HG02884 (cell line): ENCODE data around the gene CDK5RAP2.
"Not testable (repeated sequence)": the region's sequence is repeated elsewhere in the genome, so short reads cannot be mapped to it uniquely, and the experiment has no call there.

Experiments used
- ATAC-seq: cut with Tn5 transposase; IDR thresholded peaks from one replicate; pipeline ENCODE4 v1.9.1; 2021; ENCODE audit warnings: mild to moderate bottlenecking, moderate library complexity; ENCODE audit not compliant: unreplicated experiment

CDK5RAP2 gene

GRCh38 chr9:120592210-120592609 is 12.2 kb upstream of the CDK5RAP2 start:
- no peak for ATAC-seq

- ATAC-seq: no peak
These were observed 7.4 kb upstream of the CDK5RAP2 start for GRCh38 chr9:120587328-120587727.

- no peak for ATAC-seq
These were observed 4.0 kb upstream of the CDK5RAP2 start for GRCh38 chr9:120583958-120584369.

DNA sequence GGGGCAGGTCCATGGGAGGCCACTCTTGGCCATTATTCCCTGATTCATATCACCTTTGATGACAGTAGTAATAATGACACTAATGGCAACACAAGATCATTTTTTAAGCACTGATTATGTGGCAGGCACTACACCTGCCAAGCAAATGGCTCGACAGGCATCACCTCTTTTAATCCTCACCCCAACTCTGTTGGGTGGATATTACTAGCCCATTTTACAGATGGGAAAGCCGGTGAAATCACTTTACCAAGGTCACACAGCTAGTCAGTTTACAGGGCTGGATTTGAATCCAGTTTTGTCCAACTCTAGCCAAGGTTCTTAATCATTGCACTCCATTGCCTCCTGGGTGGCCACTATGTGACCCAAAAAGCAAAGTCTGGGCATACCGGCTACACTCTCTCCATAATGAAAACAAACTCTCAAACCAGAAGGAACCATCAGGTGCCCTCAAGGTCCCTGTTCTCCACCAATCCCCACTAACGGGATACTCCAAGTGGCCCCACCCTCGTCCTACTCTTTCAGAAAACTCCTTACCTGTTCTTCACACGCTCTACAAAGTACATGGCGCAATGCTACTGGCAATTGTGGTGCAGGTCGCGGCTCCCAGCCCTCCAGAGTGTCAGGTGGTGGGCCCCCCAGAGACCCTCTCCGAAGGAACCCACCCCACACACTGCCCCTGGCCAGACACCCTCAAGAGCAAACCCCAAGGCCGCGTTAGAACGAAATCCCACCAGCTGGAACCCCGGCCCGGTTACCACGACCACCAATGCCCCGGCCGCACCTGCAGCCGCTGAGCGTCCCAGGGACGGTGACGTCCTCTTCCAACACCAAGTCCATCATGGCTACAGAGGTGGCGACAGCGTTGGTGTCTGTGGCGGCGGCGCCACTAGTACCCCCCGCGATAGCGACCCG is 572 bp downstream of the CDK5RAP2 start:
- ATAC-seq: peak; percentile 35

GRCh38 chr9:120574473-120574872 is 5.5 kb downstream of the CDK5RAP2 start:
- no peak for ATAC-seq

DNA sequence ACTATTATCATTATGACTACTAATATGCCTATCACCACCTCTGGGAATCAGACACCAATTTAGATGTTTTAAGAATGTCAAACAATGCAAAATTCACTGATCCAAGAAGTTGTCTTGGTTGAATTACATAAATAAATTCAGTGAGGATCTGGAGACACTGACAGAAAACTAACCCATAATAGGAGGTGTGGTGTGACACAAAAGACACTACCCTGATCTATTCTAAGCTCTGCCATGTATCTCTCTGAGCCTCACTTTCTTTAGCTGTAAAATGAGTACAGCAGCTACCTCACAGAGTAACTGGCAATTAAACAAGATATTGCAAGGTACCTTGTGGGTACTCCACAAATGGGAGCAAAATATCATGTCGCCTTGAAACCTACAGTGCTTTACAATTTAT is 7.5 kb downstream of the CDK5RAP2 start:
- ATAC-seq: no peak

DNA sequence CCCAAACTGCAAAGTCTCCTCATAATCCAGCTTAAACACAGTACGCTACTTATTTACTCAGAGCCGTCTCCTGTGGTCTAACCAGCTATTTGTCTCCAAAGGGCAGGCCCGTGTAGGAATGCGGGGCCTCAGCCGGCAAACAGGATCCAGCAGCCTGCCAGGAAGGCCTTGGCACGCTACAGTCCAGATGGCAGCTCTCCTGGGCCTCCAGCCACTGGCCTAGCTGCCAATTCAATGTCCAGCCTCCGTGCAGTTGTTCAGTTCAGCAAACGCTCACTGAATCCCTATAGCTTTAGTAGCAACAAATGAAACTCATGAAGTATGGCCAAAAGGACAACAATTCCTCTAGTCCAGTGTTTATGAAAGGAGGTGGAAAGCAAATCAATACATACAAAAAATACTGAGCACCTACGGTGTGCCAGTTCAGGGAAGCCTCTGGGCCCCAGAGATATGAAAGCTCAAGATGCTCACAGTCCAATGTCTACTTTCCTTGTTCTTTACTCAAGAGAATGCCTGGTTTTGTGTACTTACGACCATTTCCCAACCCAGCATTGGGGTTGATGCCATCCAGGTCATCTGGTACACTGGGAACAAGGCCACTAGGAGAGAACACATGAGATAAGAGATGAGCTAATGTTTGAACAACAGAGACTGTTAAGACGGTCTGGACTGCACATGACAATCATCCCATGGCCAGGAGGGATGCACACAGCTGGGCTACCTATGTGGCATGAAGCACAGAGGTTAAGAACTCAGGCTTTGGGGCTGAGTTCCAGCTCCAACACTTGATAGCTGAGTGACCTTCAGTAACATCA is 8.3 kb downstream of the CDK5RAP2 start:
- no peak for ATAC-seq

DNA sequence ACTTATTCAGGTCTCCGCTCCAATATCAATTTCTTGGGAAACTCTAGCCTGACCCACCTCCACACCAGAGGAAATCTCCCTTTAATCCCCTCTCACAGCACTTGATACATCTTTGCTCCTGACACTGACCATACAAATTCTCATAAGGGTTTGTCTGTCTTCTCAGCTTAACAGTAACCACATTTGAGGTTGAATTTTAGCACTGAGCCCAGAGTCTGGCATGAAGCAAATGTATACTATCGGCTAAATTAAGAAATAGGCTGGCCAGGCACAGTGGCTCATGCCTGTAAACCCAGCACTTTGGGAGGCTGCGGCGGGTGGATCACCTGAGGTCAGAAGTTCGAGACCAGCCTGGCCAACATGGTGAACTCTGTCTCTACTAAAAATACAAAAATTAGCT is 9.7 kb downstream of the CDK5RAP2 start:
- no peak for ATAC-seq

GRCh38 chr9:120569556-120569955 is 10.4 kb downstream of the CDK5RAP2 start:
- ATAC-seq: no peak

DNA sequence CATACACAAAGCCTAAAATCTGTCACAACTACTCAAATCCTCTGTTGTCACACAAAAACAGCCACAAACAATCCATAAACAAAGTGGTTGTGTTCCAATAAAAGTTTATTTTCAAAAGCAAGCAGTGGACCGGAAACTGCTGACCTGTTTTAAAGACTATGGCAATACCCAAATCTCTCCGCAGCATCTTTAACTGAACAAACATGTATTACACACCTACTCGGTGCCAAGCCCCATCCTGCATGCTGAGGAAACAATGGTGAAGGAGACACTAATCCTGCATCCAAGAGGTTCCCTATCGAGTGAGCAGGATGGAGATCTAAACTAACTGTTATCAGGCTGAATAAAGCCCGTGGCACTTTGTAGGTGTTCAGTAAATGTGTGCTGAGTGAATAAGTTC is 11.2 kb downstream of the CDK5RAP2 start:
- no peak for ATAC-seq

- ATAC-seq: no peak
These were observed 12.1 kb downstream of the CDK5RAP2 start for GRCh38 chr9:120567874-120568273.

GRCh38 chr9:120567081-120567480 is 12.9 kb downstream of the CDK5RAP2 start:
- ATAC-seq: no peak

GRCh38 chr9:120564589-120564988 is 15.4 kb downstream of the CDK5RAP2 start:
- no peak for ATAC-seq

- ATAC-seq: no peak
These were observed 17.0 kb downstream of the CDK5RAP2 start for GRCh38 chr9:120562861-120563443.

DNA sequence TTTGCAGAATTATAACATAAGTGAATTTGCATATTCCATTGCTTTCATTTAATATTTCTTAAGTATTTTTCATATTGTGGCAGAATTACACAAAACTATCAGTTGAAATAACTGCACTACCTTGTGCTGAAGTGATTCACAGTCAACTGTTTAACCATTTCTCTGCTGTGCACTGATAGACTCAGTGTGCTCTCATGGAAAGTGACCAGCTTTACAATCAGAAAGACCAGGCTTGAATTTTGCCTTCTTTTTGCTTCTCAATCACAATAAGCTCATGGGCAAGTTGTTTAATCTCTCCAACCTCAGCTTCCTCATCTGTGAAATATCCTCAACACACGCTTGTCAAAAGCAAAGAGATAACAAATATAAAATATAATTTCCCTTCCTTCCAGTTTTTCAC is 18.3 kb downstream of the CDK5RAP2 start:
- no peak for ATAC-seq

- ATAC-seq: no peak
These were observed 20.4 kb downstream of the CDK5RAP2 start for GRCh38 chr9:120559546-120559945.

DNA sequence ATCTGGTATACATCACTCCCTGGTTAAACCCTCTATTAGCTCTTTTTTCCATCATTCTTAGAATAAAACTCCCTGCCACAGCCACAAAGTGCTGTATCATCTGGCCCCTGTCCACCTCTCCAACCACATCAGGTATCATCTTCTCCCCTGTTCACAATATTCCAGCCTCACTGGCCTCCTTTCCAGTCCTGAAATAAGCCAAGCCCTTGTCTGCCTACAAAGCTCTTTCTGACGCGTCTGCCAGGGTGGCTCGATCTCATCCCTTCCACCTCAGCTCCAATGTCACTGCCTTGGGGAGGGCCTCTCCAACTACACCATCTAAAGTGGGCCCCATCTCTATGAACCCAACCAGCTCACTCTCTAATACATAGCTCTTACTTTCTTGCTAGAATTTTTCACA is 21.5 kb downstream of the CDK5RAP2 start:
- no peak for ATAC-seq

DNA sequence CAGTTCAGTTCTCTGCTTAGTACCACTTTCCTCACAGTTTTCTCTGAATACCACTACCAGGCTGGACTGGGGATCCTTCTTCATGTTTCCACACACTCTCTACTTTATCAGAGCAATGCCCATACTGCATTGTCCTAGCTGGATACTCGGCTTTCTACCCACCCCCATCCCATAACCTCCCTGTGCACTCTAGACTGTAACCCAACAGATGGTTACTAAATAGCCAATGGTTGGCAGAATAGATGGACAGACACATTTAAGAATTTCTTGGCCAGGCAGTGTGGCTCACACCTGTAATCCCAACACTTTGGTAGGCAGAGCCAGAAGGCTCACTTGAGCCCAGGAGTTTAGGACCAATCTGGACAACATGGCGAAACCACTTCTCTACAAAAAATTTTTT is 22.8 kb downstream of the CDK5RAP2 start:
- no peak for ATAC-seq

GRCh38 chr9:120556775-120557174 is 23.2 kb downstream of the CDK5RAP2 start:
- no peak for ATAC-seq

DNA sequence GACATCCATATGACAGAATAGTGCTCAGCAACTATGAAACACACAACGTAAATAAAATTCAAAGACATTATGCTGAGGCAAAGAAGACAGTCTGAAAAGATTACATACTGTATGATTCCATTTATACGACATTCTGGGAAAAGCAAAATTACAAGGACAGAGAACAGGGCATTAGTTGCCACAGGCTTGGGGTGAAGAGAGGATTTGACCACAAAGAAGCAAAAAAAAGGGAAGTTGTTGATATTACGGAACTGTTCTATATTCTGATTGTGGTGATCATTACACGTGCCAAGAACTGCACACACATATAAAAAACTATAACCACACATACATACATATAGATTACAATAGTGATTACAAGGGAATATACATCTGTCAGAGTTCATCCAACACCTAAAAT is 24.1 kb downstream of the CDK5RAP2 start:
- ATAC-seq: no peak

- ATAC-seq: not testable (repeated sequence)
These were observed 27.7 kb downstream of the CDK5RAP2 start for GRCh38 chr9:120552210-120552704.
